ENCODE measurements around the gene CAPN12. TPM values are rescaled to one million over a fixed set of nuclear protein-coding genes. Genes with fewer than 3 reads are reported as not detected.

Gene CAPN12
- total RNA-seq, 1 experiment from 2014 or later: 58.5 TPM

DNA sequence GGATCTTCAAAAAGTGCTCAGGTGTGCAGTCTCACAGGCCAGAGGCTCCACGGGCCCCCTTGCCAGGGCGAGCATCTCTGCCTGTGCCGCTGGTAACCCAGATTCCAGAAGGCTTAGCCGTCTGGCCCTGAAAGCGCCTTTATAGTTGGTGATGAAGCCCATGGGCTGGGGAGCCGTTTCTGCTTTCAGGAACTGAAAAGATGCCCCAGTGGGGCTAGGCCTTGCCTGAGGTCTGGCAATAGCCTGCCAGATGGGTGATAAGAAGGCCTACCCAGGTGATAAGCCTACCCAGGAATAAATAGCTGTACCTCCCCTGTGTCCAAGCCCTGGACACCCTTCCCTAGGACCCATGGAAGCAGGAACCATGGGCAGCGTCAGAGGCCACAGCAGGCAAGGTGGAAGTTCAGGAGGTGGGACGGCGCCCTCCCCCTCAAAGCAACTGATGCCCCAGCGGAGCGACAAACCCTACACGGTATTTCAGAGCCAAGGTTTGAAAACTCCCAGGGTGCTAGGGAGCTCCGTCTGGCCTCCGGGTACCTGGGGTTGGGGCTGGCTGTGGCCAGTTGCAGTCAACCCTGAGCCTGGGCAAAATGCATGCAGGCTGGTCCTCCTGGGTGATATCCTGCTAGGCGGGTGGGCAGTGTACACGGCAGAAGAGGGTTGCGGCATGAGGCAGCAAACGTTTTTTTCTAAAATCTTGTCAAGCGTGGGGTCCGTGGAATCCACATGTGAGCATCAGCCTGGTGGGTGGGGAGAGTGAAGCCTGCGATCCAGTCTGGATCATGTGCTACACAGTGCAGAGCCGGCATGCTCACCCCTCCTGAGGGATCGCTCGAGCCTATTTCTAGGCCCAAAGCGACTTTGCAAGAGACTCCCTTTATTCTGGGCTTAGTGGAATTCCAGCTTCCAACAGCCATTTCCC lies 51.6 kb downstream of the CAPN12 start:
- DNase-seq (ENCODE audit: low read depth, low spot score) (no peak), ATAC-seq (peak; percentile 46)
- in situ Hi-C loops (cut with HindIII; ENCODE audit: low pct_unique_long_range_greater_than_20kb, low sequenced_read_pairs) (no loop called here), intact Hi-C loops (cut with micrococcal nuclease; ENCODE audit: unreplicated experiment) (loop anchor here (5.0 kb wide), 1 partner anchor 35 kb away; no protein-coding TSS in a partner anchor)
- Histone ChIP-seq H3K4me3 (ENCODE audit: low read depth in 2 of 2, low read length in 2 of 2) (peak overlapping the region in 1 of 2 experiments; percentile 19; a peak in 2 of 4 replicates), H3K27me3 (ENCODE audit: control insufficient read depth, insufficient read depth, low read length) (no peaks in the 10 kb centered on the region), H3K4me1 (ENCODE audit: control insufficient read depth, insufficient read depth, low read length) (peaks cover 100% of the 10 kb centered on the region), H3K36me3 (ENCODE audit: control insufficient read depth, insufficient read depth, low read length) (peaks cover 15% of the 10 kb centered on the region), H3K9me3 (ENCODE audit: control insufficient read depth, insufficient read depth, low read depth, low read length) (no peaks in the 10 kb centered on the region), H3K27ac (ENCODE audit: low read length) (peak overlapping the region; percentile 98)
- BruUV-seq (replicated peaks): TSS peak; percentile 90
- CTCF ChIA-PET: interaction anchor here (0.9 to 1.5 kb wide), 2 partner anchors 56 to 58 kb away, joined by 3 to 4 read pairs; no protein-coding TSS in a partner anchor
- TF ChIP-seq, protein P1, sequence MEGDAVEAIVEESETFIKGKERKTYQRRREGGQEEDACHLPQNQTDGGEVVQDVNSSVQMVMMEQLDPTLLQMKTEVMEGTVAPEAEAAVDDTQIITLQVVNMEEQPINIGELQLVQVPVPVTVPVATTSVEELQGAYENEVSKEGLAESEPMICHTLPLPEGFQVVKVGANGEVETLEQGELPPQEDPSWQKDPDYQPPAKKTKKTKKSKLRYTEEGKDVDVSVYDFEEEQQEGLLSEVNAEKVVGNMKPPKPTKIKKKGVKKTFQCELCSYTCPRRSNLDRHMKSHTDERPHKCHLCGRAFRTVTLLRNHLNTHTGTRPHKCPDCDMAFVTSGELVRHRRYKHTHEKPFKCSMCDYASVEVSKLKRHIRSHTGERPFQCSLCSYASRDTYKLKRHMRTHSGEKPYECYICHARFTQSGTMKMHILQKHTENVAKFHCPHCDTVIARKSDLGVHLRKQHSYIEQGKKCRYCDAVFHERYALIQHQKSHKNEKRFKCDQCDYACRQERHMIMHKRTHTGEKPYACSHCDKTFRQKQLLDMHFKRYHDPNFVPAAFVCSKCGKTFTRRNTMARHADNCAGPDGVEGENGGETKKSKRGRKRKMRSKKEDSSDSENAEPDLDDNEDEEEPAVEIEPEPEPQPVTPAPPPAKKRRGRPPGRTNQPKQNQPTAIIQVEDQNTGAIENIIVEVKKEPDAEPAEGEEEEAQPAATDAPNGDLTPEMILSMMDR (IDR thresholded peaks at IDR 0.05): no peak
- TF ChIP-seq, protein P2, sequence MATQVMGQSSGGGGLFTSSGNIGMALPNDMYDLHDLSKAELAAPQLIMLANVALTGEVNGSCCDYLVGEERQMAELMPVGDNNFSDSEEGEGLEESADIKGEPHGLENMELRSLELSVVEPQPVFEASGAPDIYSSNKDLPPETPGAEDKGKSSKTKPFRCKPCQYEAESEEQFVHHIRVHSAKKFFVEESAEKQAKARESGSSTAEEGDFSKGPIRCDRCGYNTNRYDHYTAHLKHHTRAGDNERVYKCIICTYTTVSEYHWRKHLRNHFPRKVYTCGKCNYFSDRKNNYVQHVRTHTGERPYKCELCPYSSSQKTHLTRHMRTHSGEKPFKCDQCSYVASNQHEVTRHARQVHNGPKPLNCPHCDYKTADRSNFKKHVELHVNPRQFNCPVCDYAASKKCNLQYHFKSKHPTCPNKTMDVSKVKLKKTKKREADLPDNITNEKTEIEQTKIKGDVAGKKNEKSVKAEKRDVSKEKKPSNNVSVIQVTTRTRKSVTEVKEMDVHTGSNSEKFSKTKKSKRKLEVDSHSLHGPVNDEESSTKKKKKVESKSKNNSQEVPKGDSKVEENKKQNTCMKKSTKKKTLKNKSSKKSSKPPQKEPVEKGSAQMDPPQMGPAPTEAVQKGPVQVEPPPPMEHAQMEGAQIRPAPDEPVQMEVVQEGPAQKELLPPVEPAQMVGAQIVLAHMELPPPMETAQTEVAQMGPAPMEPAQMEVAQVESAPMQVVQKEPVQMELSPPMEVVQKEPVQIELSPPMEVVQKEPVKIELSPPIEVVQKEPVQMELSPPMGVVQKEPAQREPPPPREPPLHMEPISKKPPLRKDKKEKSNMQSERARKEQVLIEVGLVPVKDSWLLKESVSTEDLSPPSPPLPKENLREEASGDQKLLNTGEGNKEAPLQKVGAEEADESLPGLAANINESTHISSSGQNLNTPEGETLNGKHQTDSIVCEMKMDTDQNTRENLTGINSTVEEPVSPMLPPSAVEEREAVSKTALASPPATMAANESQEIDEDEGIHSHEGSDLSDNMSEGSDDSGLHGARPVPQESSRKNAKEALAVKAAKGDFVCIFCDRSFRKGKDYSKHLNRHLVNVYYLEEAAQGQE (IDR thresholded peaks at IDR 0.05; ENCODE audit: insufficient read depth in 1 of 2, low read depth in 2 of 2, low read length in 1 of 2): no peak
- TF ChIP-seq TCF7L2 (IDR thresholded peaks at IDR 0.05; ENCODE audit: low read depth, low read length) (no peak), POLR2AphosphoS5 (IDR thresholded peaks at IDR 0.05; ENCODE audit: low read depth, low read length) (no peak), SIN3A (IDR thresholded peaks at IDR 0.05; ENCODE audit: borderline replicate concordance, insufficient read depth, low read depth, low read length) (no peak)
- POLR2A ChIA-PET: interaction anchor here (0.5 to 2.2 kb wide), 19 partner anchors 8 to 95 kb away, joined by 3 to 13 read pairs (median 4); partner anchors contain the start of genes ACTN4 and EIF3K

DNA sequence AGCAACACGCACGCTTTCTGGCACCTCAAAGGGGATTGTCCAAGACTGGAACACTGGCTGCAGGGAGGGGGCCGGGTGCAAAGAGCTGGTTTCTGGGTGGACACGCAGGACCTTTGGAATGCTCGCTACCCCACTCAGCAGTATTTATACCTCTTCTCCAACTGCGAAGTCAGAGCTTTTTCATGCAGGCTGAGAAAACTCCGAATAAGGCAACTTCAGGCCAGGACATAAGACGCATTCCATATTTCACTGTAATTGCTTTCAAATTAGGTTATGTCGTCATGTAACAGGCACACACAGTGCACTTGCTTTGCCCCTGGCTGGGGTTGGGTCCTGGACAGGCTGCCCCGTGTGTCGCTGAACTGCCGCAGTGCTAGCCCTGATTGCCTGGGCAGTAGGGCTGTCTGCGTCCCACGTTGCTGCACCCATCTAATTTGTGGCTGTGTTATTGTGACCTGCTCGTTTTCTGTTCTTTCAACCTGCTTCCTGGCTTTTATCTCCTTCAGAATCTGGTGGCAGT lies 52.3 kb downstream of the CAPN12 start:
- Histone ChIP-seq H3K27ac (ENCODE audit: low read length) (peak overlapping the region; percentile 98), H3K27me3 (ENCODE audit: control insufficient read depth, insufficient read depth, low read length) (no peaks in the 10 kb centered on the region), H3K4me1 (ENCODE audit: control insufficient read depth, insufficient read depth, low read length) (peaks cover 100% of the 10 kb centered on the region), H3K36me3 (ENCODE audit: control insufficient read depth, insufficient read depth, low read length) (peaks cover 11% of the 10 kb centered on the region), H3K9me3 (ENCODE audit: control insufficient read depth, insufficient read depth, low read depth, low read length) (no peaks in the 10 kb centered on the region), H3K4me3 (ENCODE audit: low read depth in 2 of 2, low read length in 2 of 2) (peak overlapping the region in 1 of 2 experiments; percentile 19; a peak in 2 of 4 replicates)
- ATAC-seq (peak; percentile 71), DNase-seq (ENCODE audit: low read depth, low spot score) (peak; percentile 99)
- in situ Hi-C loops (cut with HindIII; ENCODE audit: low pct_unique_long_range_greater_than_20kb, low sequenced_read_pairs) (no loop called here), intact Hi-C loops (cut with micrococcal nuclease; ENCODE audit: unreplicated experiment) (loop anchor here (5.0 kb wide), 1 partner anchor 35 kb away; no protein-coding TSS in a partner anchor)
- ChIA-PET CTCF (interaction anchor here (0.7 kb wide), 1 partner anchor 196 kb away, joined by 5 read pairs; no protein-coding TSS in a partner anchor), POLR2A (interaction anchor here (0.5 to 2.2 kb wide), 14 partner anchors 8 to 276 kb away, joined by 3 to 13 read pairs (median 4); partner anchors contain the start of gene ACTN4)
- TF ChIP-seq, protein P2 (IDR thresholded peaks at IDR 0.05; ENCODE audit: insufficient read depth in 1 of 2, low read depth in 2 of 2, low read length in 1 of 2): no peak
- TF ChIP-seq, protein P1 (IDR thresholded peaks at IDR 0.05): no peak
- TF ChIP-seq POLR2AphosphoS5 (IDR thresholded peaks at IDR 0.05; ENCODE audit: low read depth, low read length) (no peak), TCF7L2 (IDR thresholded peaks at IDR 0.05; ENCODE audit: low read depth, low read length) (peak; percentile 56; the same call in 1 of the 2 replicates), SIN3A (IDR thresholded peaks at IDR 0.05; ENCODE audit: borderline replicate concordance, insufficient read depth, low read depth, low read length) (no peak)
- no TSS peak for BruUV-seq (replicated peaks)
